ENCODE results near the gene GPHA2.

GPHA2 gene

GRCh38 chr11:64934682-64935358, 873 bp downstream of the GPHA2 start:
- no peaks in the 10 kb centered on the region for H3K4me1 Mint-ChIP-seq
- no peaks in the 10 kb centered on the region for H3K27me3 Mint-ChIP-seq
- no peaks in the 10 kb centered on the region for H3K9me3 Mint-ChIP-seq
- H3K4me3 Mint-ChIP-seq: no peak overlapping the region
- ATAC-seq: no peak
- no peak for DNase-seq
- H3K27ac Mint-ChIP-seq: peak overlapping the region in 1 of 2 donors; percentile 22

GRCh38 chr11:64933935-64934681, 1.6 kb downstream of the GPHA2 start:
- Mint-ChIP-seq H3K27me3 (no peaks in the 10 kb centered on the region), H3K9me3 (no peaks in the 10 kb centered on the region), H3K4me3 (no peak overlapping the region), H3K4me1 (no peaks in the 10 kb centered on the region), H3K27ac (no peak overlapping the region)
- ATAC-seq: peak; percentile 28
- DNase-seq: no peak

- Mint-ChIP-seq H3K4me3 (no peak overlapping the region), H3K4me1 (no peaks in the 10 kb centered on the region), H3K27me3 (no peaks in the 10 kb centered on the region), H3K9me3 (no peaks in the 10 kb centered on the region), H3K27ac (peak overlapping the region in 1 of 2 donors; percentile 94)
- no peak for DNase-seq
- ATAC-seq: no peak
These were observed 2.3 kb downstream of the GPHA2 start for GRCh38 chr11:64933213-64933934.

GRCh38 chr11:64932324-64932723, 3.4 kb downstream of the GPHA2 start:
- Mint-ChIP-seq H3K27me3 (no peaks in the 10 kb centered on the region), H3K27ac (no peak overlapping the region), H3K9me3 (no peaks in the 10 kb centered on the region), H3K4me3 (no peak overlapping the region), H3K4me1 (no peaks in the 10 kb centered on the region)
- no peak for ATAC-seq
- DNase-seq: no peak

- Mint-ChIP-seq H3K27ac (no peak overlapping the region), H3K9me3 (no peaks in the 10 kb centered on the region), H3K4me3 (no peak overlapping the region), H3K27me3 (no peaks in the 10 kb centered on the region), H3K4me1 (no peaks in the 10 kb centered on the region)
- no peak for ATAC-seq
- DNase-seq: no peak
These were observed 4.4 kb downstream of the GPHA2 start for GRCh38 chr11:64931290-64931689.

- DNase-seq (no peak), ATAC-seq (no peak)
- Mint-ChIP-seq H3K27ac (peak overlapping the region in 1 of 2 donors; percentile 72), H3K9me3 (no peaks in the 10 kb centered on the region), H3K27me3 (no peaks in the 10 kb centered on the region), H3K4me3 (no peak overlapping the region), H3K4me1 (peaks cover 9% of the 10 kb centered on the region)
These were observed 5.4 kb downstream of the GPHA2 start for GRCh38 chr11:64930340-64930739.

- no peak overlapping the region for H3K4me3 Mint-ChIP-seq
- peaks cover 15% of the 10 kb centered on the region for H3K4me1 Mint-ChIP-seq
- ATAC-seq (no peak), DNase-seq (no peak)
- H3K9me3 Mint-ChIP-seq: no peaks in the 10 kb centered on the region
- H3K27me3 Mint-ChIP-seq: no peaks in the 10 kb centered on the region
- H3K27ac Mint-ChIP-seq: no peak overlapping the region
These were observed 6.1 kb downstream of the GPHA2 start for GRCh38 chr11:64929625-64930024.

- DNase-seq (no peak), ATAC-seq (no peak)
- peaks cover 21% of the 10 kb centered on the region for H3K4me1 Mint-ChIP-seq
- H3K9me3 Mint-ChIP-seq: no peaks in the 10 kb centered on the region
- no peaks in the 10 kb centered on the region for H3K27me3 Mint-ChIP-seq
- no peak overlapping the region for H3K27ac Mint-ChIP-seq
- H3K4me3 Mint-ChIP-seq: no peak overlapping the region
These were observed 6.7 kb downstream of the GPHA2 start for GRCh38 chr11:64928957-64929356.

GRCh38 chr11:64926689-64927088, 9.0 kb downstream of the GPHA2 start:
- Mint-ChIP-seq H3K4me1 (peaks cover 33% of the 10 kb centered on the region), H3K27me3 (no peaks in the 10 kb centered on the region), H3K4me3 (no peak overlapping the region), H3K27ac (no peak overlapping the region), H3K9me3 (no peaks in the 10 kb centered on the region)
- ATAC-seq (no peak), DNase-seq (no peak)

- peak overlapping the region; percentile 99 for H3K4me3 Mint-ChIP-seq
- ATAC-seq: no peak
- H3K9me3 Mint-ChIP-seq: no peaks in the 10 kb centered on the region
- H3K4me1 Mint-ChIP-seq: peaks cover 33% of the 10 kb centered on the region
- peak overlapping the region; percentile 72 to 95 for H3K27ac Mint-ChIP-seq
- H3K27me3 Mint-ChIP-seq: no peaks in the 10 kb centered on the region
- no peak for DNase-seq
These were observed 9.9 kb downstream of the GPHA2 start for GRCh38 chr11:64925536-64926436.

- H3K4me3 Mint-ChIP-seq: peak overlapping the region; percentile 99
- peak overlapping the region; percentile 72 to 95 for H3K27ac Mint-ChIP-seq
- DNase-seq (no peak), ATAC-seq (no peak)
- H3K27me3 Mint-ChIP-seq: no peaks in the 10 kb centered on the region
- H3K4me1 Mint-ChIP-seq: peaks cover 33% of the 10 kb centered on the region
- no peaks in the 10 kb centered on the region for H3K9me3 Mint-ChIP-seq
These were observed 10.8 kb downstream of the GPHA2 start for GRCh38 chr11:64924910-64925284.

- H3K4me1 Mint-ChIP-seq: peaks cover 33% of the 10 kb centered on the region
- peak; percentile 87 to 90 for DNase-seq
- ATAC-seq: peak; percentile 94
- H3K4me3 Mint-ChIP-seq: peak within 1 kb of the TSS; percentile 99
- H3K9me3 Mint-ChIP-seq: no peaks in the 10 kb centered on the region
- H3K27ac Mint-ChIP-seq: peak within 1 kb of the TSS; percentile 100
- no peaks in the 10 kb centered on the region for H3K27me3 Mint-ChIP-seq
These were observed 11.5 kb downstream of the GPHA2 start, which contains the start of gene PPP2R5B for GRCh38 chr11:64923944-64924909. Gene PPP2R5B (plus strand): TSS chr11:64924689. CDS start chr11:64925735, 1,046 bp downstream.

- DNase-seq (no peak), ATAC-seq (no peak)
- Mint-ChIP-seq H3K9me3 (no peaks in the 10 kb centered on the region), H3K4me3 (peak overlapping the region; percentile 52 to 99), H3K4me1 (peaks cover 40% of the 10 kb centered on the region), H3K27me3 (no peaks in the 10 kb centered on the region), H3K27ac (peak overlapping the region in 1 of 2 donors; percentile 82)
These were observed 12.5 kb downstream of the GPHA2 start for GRCh38 chr11:64923151-64923661.

GRCh38 chr11:64921384-64921783, 14.3 kb downstream of the GPHA2 start:
- H3K9me3 Mint-ChIP-seq: no peaks in the 10 kb centered on the region
- peaks cover 53% of the 10 kb centered on the region for H3K4me1 Mint-ChIP-seq
- no peak for ATAC-seq

More at GRCh38 chr11:64921384-64921783, 14.3 kb downstream of the GPHA2 start:
- no peak for DNase-seq
- Mint-ChIP-seq H3K27ac (peak overlapping the region in 1 of 2 donors; percentile 30), H3K27me3 (no peaks in the 10 kb centered on the region), H3K4me3 (no peak overlapping the region)

Data from stimulated activated naive CD8-positive, alpha-beta T cell treated with anti-CD3 and anti-CD28 coated beads, Interleukin-15, amount 100 ng/mL, for 72 hours (primary cell).